Effector memory CD4-positive, alpha-beta T cell (primary cell): ENCODE results near the gene DDX4.
"Not testable (repeated sequence)": the region's sequence is repeated elsewhere in the genome, so short reads cannot be mapped to it uniquely, and the experiment has no call there.

Experiments
- DNase-seq, 3 donors: peaks; one replicate each; pipeline ENCODE4 v3.0.0-alpha.2; 2020
- H3K27ac ChIP-seq: 2 replicates; pipeline ENCODE4 v1.7.0; 2013; ENCODE audit warnings: mild to moderate bottlenecking, low read length, moderate library complexity; ENCODE audit not compliant: insufficient read depth, poor library complexity, severe bottlenecking
- H3K27me3 ChIP-seq: replicated peaks from 2 replicates; pipeline ENCODE4 v1.7.0; 2013; ENCODE audit warnings: mild to moderate bottlenecking, low read length; ENCODE audit not compliant: insufficient read depth, control insufficient read depth, poor library complexity, severe bottlenecking
- H3K36me3 ChIP-seq: 2 replicates; pipeline ENCODE4 v1.7.0; 2013; ENCODE audit warnings: mild to moderate bottlenecking, low read length, moderate library complexity; ENCODE audit not compliant: control insufficient read depth, insufficient read depth
- H3K4me1 ChIP-seq: 2 replicates; pipeline ENCODE4 v1.7.0; 2013; ENCODE audit warnings: low read length, mild to moderate bottlenecking; ENCODE audit not compliant: control insufficient read depth, insufficient read depth, poor library complexity, severe bottlenecking
- H3K4me3 ChIP-seq: 2 replicates; pipeline ENCODE4 v1.7.0; 2013; ENCODE audit warnings: low read length, low read depth, mild to moderate bottlenecking; ENCODE audit not compliant: insufficient read depth, poor library complexity, severe bottlenecking
- H3K9me3 ChIP-seq: 2 replicates; pipeline ENCODE4 v1.7.0; 2013; ENCODE audit warnings: mild to moderate bottlenecking, low read length, moderate library complexity; ENCODE audit not compliant: control insufficient read depth

The DDX4 gene

DNA sequence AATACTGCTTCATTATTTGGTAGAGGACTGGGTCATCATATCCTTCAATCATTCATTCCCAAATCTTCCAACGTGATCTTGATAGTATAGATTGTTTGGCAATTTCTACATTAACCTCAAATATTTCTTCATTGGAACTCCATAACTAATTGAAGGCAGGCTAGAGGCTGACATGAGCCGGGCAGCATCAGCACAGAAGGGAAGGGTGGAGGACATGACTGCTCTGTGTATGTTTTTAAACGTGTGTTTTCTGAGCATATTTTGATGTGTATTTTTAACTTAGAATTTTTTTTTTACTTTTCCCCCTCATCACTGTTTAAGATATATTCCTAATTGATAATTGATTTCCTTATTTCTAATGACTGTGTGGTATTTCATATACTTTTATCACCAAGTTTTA, 12.6 kb downstream of the DDX4 start:
- DNase-seq: no peak
- Histone ChIP-seq H3K27ac (no peak overlapping the region), H3K9me3 (no peaks in the 10 kb centered on the region), H3K4me3 (no peak overlapping the region), H3K36me3 (no peaks in the 10 kb centered on the region), H3K4me1 (no peaks in the 10 kb centered on the region), H3K27me3 (no peaks in the 10 kb centered on the region)

DNA sequence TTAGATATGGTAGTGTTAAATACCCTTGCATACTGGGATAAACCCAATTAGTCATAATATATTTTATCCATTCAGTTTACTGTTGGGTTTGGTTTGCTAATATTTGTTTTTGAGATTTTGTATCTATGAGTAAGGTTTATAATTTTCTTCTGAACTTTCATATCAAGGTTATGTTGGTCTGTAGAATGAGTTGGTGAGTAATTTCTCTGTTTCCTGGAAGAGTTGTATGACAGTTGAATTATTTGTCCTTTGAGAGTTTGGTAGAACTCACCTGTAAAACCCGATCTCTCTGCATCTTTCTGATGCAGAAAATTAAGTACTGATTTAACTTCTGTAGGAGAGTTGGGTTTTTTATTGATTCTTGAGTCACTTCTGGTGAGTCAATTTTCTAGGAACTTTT, 20.4 kb downstream of the DDX4 start:
- Histone ChIP-seq H3K27ac (no peak overlapping the region), H3K27me3 (no peaks in the 10 kb centered on the region), H3K9me3 (no peaks in the 10 kb centered on the region), H3K36me3 (no peaks in the 10 kb centered on the region), H3K4me1 (no peaks in the 10 kb centered on the region), H3K4me3 (no peak overlapping the region)
- DNase-seq: no peak

DNA sequence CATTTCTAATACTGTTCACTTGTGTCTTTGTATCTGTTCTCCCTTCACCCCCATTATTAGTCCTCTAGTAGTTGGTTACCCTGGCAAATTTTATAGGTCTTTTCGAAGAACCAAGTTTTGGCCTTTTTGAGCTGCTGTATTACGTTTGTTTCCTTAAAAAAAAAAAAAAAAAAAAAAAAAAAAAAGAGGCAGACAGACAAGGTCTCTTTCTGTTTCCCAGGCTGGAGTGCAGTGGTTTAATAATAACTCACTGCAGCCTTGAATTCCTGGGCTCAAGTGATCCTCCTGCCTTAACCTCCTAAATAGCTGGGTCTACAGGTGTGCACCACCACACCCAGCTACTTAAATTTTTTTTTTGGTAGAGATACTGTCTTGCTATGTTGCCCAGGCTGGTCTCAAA, 20.9 kb downstream of the DDX4 start:
- no peaks in the 10 kb centered on the region for H3K27me3 ChIP-seq
- no peaks in the 10 kb centered on the region for H3K36me3 ChIP-seq
- H3K27ac ChIP-seq: no peak overlapping the region
- DNase-seq: no peak
- H3K4me1 ChIP-seq: no peaks in the 10 kb centered on the region
- H3K9me3 ChIP-seq: no peaks in the 10 kb centered on the region
- no peak overlapping the region for H3K4me3 ChIP-seq

DNA sequence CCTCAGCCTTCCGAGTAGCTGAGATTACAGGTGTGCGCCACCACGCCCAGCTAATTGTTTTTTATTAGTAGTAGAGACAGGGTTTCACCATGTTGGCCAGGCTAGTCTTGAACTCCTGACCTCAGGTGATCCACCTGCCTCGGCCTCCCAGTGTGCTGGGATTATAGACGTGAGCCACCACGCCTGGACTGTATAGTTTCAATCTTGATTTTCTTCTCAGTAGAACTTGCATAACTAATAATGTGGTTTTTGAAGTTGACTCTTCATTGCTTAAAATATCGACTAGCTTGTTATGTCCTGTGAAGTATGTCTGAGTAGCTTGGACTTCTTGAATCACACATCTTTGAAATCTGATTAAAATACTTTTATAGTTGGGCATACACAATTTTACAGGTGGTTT, 23.9 kb downstream of the DDX4 start:
- not testable (repeated sequence) for H3K9me3 ChIP-seq, H3K27ac ChIP-seq, DNase-seq, H3K4me3 ChIP-seq, H3K36me3 ChIP-seq, H3K4me1 ChIP-seq, H3K27me3 ChIP-seq

DNA sequence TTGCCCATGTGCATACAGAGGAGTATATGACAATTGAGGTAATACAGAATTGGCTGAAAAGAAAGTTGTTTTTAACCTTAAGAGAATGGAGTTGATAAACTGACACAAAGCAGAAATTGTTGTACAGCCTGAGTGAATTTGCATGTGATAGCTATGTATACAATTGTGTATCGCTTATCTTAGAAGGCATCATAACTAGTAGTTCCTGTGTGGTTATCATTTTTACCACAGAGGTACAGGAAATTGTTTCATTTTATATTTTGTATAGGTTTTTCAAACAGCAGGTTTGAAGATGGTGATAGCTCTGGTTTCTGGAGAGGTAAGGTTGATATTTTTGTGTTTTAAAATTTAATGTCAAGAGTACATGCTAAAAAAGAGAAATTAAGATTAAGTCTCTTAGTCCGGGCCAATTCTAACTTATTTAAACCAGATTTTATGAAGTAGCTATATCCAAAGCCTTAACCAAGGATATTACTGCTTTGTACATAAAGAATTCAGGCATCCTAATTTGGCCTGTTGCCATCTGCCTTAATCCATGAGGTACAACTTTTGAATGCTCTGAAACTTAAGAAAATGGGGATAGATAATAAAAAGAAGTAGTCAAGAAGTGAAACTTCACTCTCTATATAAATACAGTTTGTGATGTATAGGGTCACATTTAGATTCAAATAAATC, 26.0 kb downstream of the DDX4 start:
- H3K4me3 ChIP-seq: no peak overlapping the region
- no peaks in the 10 kb centered on the region for H3K36me3 ChIP-seq
- H3K4me1 ChIP-seq: no peaks in the 10 kb centered on the region
- no peaks in the 10 kb centered on the region for H3K27me3 ChIP-seq
- no peak overlapping the region for H3K27ac ChIP-seq
- no peak for DNase-seq
- H3K9me3 ChIP-seq: no peaks in the 10 kb centered on the region

DNA sequence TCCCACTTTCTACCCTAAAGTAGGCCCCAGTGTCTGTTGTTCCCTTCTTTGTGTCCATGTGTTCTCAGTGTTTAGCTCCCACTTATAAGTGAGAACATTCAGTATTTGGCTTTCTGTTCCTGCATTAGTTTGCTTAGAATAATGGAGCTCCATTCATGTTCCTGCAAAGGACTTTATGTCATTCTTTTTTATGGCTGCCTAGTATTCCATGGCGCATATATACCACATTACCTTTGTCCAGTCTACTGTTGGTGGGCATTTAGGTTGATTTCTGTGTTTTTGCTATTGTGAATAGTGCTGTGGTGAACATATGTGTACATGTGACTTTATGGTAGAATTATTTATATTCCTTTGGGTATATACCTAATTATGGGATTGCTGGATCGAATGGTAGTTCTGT, 30.4 kb downstream of the DDX4 start:
- Histone ChIP-seq H3K4me1 (no peaks in the 10 kb centered on the region), H3K36me3 (no peaks in the 10 kb centered on the region), H3K27me3 (no peaks in the 10 kb centered on the region), H3K27ac (no peak overlapping the region), H3K9me3 (no peaks in the 10 kb centered on the region), H3K4me3 (no peak overlapping the region)
- no peak for DNase-seq

DNA sequence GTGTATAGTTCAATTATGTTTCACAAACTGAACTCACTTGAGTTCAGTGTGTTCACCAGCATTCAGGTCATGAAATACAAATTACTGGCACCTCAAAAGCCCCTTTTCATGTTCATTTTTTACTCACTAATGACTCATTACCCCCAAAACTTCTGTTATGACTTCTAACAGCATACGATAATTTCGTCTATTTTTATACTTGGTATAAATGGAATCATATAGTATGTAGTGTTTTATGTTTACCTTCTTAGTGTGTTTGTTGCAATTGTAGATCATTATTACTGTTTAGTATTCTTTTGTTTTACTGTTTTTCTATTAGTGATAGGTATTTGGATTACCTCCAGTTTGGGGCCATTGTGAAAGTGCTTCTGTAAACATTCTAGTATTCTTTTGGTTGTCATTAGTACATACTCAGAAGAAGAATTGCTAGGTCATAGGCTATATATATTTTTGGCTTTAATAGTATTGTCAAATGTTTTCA, 33.4 kb downstream of the DDX4 start:
- Histone ChIP-seq H3K4me1 (no peaks in the 10 kb centered on the region), H3K27ac (no peak overlapping the region), H3K4me3 (no peak overlapping the region), H3K27me3 (no peaks in the 10 kb centered on the region), H3K36me3 (no peaks in the 10 kb centered on the region), H3K9me3 (no peaks in the 10 kb centered on the region)
- DNase-seq: no peak

DNA sequence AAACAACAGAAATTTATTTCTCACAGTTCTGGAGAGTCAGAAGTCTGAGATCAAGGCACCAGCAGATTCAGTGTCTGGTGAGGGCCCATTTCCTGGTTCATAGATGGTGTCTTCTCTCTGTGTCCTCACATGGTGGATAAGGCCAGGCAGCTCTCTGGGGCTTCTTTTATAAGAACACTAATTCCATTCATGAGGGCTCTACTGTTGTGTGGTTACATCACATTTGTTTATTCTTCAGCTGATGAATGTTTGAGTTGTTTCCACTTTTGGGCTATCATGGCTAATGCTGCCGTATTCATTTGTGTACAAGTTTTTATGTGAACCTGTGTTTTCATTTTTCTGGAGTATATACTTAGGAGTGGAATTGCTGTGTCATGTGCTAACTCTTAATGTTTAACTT, 35.2 kb downstream of the DDX4 start:
- no peaks in the 10 kb centered on the region for H3K36me3 ChIP-seq
- H3K9me3 ChIP-seq: no peaks in the 10 kb centered on the region
- H3K4me3 ChIP-seq: no peak overlapping the region
- H3K4me1 ChIP-seq: no peaks in the 10 kb centered on the region
- H3K27ac ChIP-seq: no peak overlapping the region
- DNase-seq: no peak
- H3K27me3 ChIP-seq: no peaks in the 10 kb centered on the region

DNA sequence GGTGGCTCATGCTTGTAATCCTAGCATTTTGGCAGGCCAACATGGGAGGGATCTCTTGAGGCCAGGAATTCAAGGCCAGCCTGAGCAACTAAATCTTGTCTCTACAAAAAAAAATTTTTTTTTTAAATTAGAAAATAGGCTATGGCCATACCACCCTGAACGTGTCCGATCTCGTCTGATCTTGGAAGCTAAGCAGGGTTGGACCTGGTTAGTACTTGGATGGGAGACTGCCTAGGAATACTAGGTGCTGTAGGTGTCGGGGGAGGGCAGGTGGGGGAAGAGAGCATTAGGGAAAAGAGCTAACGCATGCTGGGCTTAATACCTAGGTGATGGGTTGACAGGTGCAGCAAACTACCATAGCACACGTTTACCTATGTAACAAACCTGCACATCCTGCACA, 39.5 kb downstream of the DDX4 start:
- no peak for DNase-seq
- Histone ChIP-seq H3K36me3 (no peaks in the 10 kb centered on the region), H3K4me1 (no peaks in the 10 kb centered on the region), H3K9me3 (no peaks in the 10 kb centered on the region), H3K27ac (no peak overlapping the region), H3K27me3 (no peaks in the 10 kb centered on the region), H3K4me3 (no peak overlapping the region)

DNA sequence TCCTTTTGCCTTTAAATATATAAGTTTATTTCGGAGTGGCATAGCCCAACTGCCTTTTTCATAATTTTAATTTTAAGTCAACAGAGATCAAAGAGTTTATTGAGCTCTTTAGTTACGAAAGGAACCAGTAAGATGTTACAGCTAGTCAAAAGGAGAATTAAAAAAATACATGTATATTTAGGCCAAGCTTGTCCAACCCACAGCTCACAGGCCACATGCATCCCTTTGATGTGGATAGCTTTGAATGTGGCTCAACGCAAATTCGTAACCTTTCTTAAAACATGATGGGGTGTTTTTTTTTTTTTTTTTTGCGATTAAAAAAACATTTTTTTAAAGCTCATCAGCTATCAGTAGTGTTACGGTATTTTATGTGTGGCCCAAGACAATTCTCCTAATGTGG, 63.1 kb downstream of the DDX4 start:
- DNase-seq: no peak
- Histone ChIP-seq H3K36me3 (no peaks in the 10 kb centered on the region), H3K9me3 (no peaks in the 10 kb centered on the region)

More for the DNA sequence above, 63.1 kb downstream of the DDX4 start:
- Histone ChIP-seq H3K4me3 (no peak overlapping the region), H3K4me1 (no peaks in the 10 kb centered on the region), H3K27me3 (no peaks in the 10 kb centered on the region), H3K27ac (no peak overlapping the region)
